Measurements from ENCODE around the gene PKD2L1.

Gene PKD2L1

GRCh38 chr10:100253041-100253440, 77.0 kb downstream of the PKD2L1 start:
- no peaks in the 10 kb centered on the region for H3K4me1 ChIP-seq (ENCODE audit: insufficient read depth, low read length)
- H3K27me3 ChIP-seq (ENCODE audit: insufficient read depth, low read length): no peaks in the 10 kb centered on the region
- no peak overlapping the region for H3K27ac ChIP-seq (ENCODE audit: low read length)
- no peak overlapping the region for H3K4me3 ChIP-seq (ENCODE audit: low read length)
- no peaks in the 10 kb centered on the region for H3K9me3 ChIP-seq (ENCODE audit: insufficient read depth, low read depth, low read length)
- H3K9ac ChIP-seq (ENCODE audit: low read depth, low read length): no peak overlapping the region
- peaks cover 78% of the 10 kb centered on the region for H3K36me3 ChIP-seq (ENCODE audit: insufficient read depth, low read depth, low read length)

GRCh38 chr10:100248820-100249219, 81.2 kb downstream of the PKD2L1 start:
- no peak overlapping the region for H3K27ac ChIP-seq (ENCODE audit: low read length)
- H3K4me1 ChIP-seq (ENCODE audit: insufficient read depth, low read length): no peaks in the 10 kb centered on the region
- H3K4me3 ChIP-seq (ENCODE audit: low read length): no peak overlapping the region
- no peaks in the 10 kb centered on the region for H3K9me3 ChIP-seq (ENCODE audit: insufficient read depth, low read depth, low read length)
- no peaks in the 10 kb centered on the region for H3K27me3 ChIP-seq (ENCODE audit: insufficient read depth, low read length)
- H3K36me3 ChIP-seq (ENCODE audit: insufficient read depth, low read depth, low read length): peaks cover 76% of the 10 kb centered on the region
- H3K9ac ChIP-seq (ENCODE audit: low read depth, low read length): no peak overlapping the region

GRCh38 chr10:100245484-100246220, 84.4 kb downstream of the PKD2L1 start:
- H3K27ac ChIP-seq (ENCODE audit: low read length): no peak overlapping the region
- H3K4me1 ChIP-seq (ENCODE audit: insufficient read depth, low read length): no peaks in the 10 kb centered on the region
- H3K4me3 ChIP-seq (ENCODE audit: low read length): no peak overlapping the region
- no peaks in the 10 kb centered on the region for H3K27me3 ChIP-seq (ENCODE audit: insufficient read depth, low read length)
- no peaks in the 10 kb centered on the region for H3K9me3 ChIP-seq (ENCODE audit: insufficient read depth, low read depth, low read length)
- peaks cover 80% of the 10 kb centered on the region for H3K36me3 ChIP-seq (ENCODE audit: insufficient read depth, low read depth, low read length)
- no peak overlapping the region for H3K9ac ChIP-seq (ENCODE audit: low read depth, low read length)

GRCh38 chr10:100239851-100240250, 90.2 kb downstream of the PKD2L1 start:
- H3K9ac ChIP-seq (ENCODE audit: low read depth, low read length): no peak overlapping the region
- H3K4me1 ChIP-seq (ENCODE audit: insufficient read depth, low read length): no peaks in the 10 kb centered on the region
- no peak overlapping the region for H3K4me3 ChIP-seq (ENCODE audit: low read length)
- H3K27ac ChIP-seq (ENCODE audit: low read length): no peak overlapping the region
- H3K27me3 ChIP-seq (ENCODE audit: insufficient read depth, low read length): no peaks in the 10 kb centered on the region
- peaks cover 77% of the 10 kb centered on the region for H3K36me3 ChIP-seq (ENCODE audit: insufficient read depth, low read depth, low read length)
- H3K9me3 ChIP-seq (ENCODE audit: insufficient read depth, low read depth, low read length): no peaks in the 10 kb centered on the region

- Histone ChIP-seq H3K36me3 (ENCODE audit: insufficient read depth, low read depth, low read length) (peaks cover 81% of the 10 kb centered on the region), H3K27me3 (ENCODE audit: insufficient read depth, low read length) (no peaks in the 10 kb centered on the region), H3K4me1 (ENCODE audit: insufficient read depth, low read length) (no peaks in the 10 kb centered on the region), H3K9ac (ENCODE audit: low read depth, low read length) (no peak overlapping the region), H3K27ac (ENCODE audit: low read length) (no peak overlapping the region), H3K9me3 (ENCODE audit: insufficient read depth, low read depth, low read length) (no peaks in the 10 kb centered on the region), H3K4me3 (ENCODE audit: low read length) (no peak overlapping the region)
Observed at GRCh38 chr10:100238429-100238828, 91.6 kb downstream of the PKD2L1 start.

Data from iPS-20b (cell line).